ENCODE data around the gene ETDC. TPM values are rescaled to one million over a fixed set of nuclear protein-coding genes. Genes with fewer than 3 reads are reported as not detected.

ETDC gene
- total RNA-seq, 1 experiment from 2014 or later: not detected

GRCh38 chrX:135295944-135296305, 13.4 kb upstream of the ETDC start:
- Histone ChIP-seq H3K9ac (ENCODE audit: extremely low read depth, insufficient read length, low read length) (peak overlapping the region; percentile 22), H2BK12ac (ENCODE audit: insufficient read length, low read depth, low read length) (no peak overlapping the region), H3K27me3 (ENCODE audit: insufficient read depth, low read length) (no peaks in the 10 kb centered on the region), H4K5ac (ENCODE audit: insufficient read length, low read depth, low read length) (no peak overlapping the region), H3K79me2 (ENCODE audit: insufficient read depth, low read length) (no peaks in the 10 kb centered on the region), H4K91ac (ENCODE audit: insufficient read length, low read depth, low read length) (no peak overlapping the region), H3K79me1 (ENCODE audit: insufficient read depth, low read depth, low read length, poor library complexity, severe bottlenecking) (no peaks in the 10 kb centered on the region), H3K4me2 (ENCODE audit: insufficient read depth, insufficient read length, low read length) (peak overlapping the region; percentile 54), H4K8ac (replicated peaks; ENCODE audit: insufficient read length, low read depth, low read length) (no peak overlapping the region), H2BK5ac (ENCODE audit: insufficient read length, low read length) (no peak overlapping the region), H3T11ph (ENCODE audit: low read length) (no peak overlapping the region), H3K4ac (ENCODE audit: low read depth, low read length) (no peak overlapping the region), H4K20me1 (ENCODE audit: control insufficient read depth, insufficient read depth, insufficient read length) (no peaks in the 10 kb centered on the region), H3K18ac (ENCODE audit: insufficient read length, low read depth, low read length) (no peak overlapping the region), H3K23ac (ENCODE audit: insufficient read length, low read depth, low read length) (no peak overlapping the region), H3K56ac (ENCODE audit: insufficient read length, low read depth, low read length) (no peak overlapping the region), H3K4me1 (ENCODE audit: insufficient read depth, low read length) (no peaks in the 10 kb centered on the region), H3K23me2 (ENCODE audit: insufficient read length, low read depth, low read length, poor library complexity, severe bottlenecking) (peaks cover 5% of the 10 kb centered on the region), H2BK120ac (ENCODE audit: low read depth, low read length, poor library complexity, severe bottlenecking) (no peak overlapping the region), H3K27ac (ENCODE audit: insufficient read length, low read depth, low read length) (no peak overlapping the region), H3K14ac (ENCODE audit: insufficient read depth, low read length) (no peak overlapping the region), H2AFZ (ENCODE audit: low read length) (no peak overlapping the region), H2BK15ac (ENCODE audit: low read depth, low read length) (no peak overlapping the region), H3K9me3 (ENCODE audit: control insufficient read depth, low read depth, low read length) (peaks cover 26% of the 10 kb centered on the region), H2BK20ac (ENCODE audit: low read depth, low read length, poor library complexity, severe bottlenecking) (no peak overlapping the region), H2AK5ac (ENCODE audit: insufficient read length, low read length) (no peak overlapping the region)
- Mint-ChIP-seq H3K36me3 (ENCODE audit: insufficient read depth in 1 of 3, low read depth in 3 of 3) (peaks cover 11 to 15% (median 13%) of the 10 kb centered on the region in 3 experiments; a peak in 6 of 7 replicates), H3K27ac (no peak overlapping the region), H3K27me3 (ENCODE audit: low read depth) (no peaks in the 10 kb centered on the region), H3K9me3 (peaks cover 60 to 67% of the 10 kb centered on the region in 2 experiments), H3K4me1 (peaks cover 7 to 9% of the 10 kb centered on the region in 2 experiments; a peak in 3 of 4 replicates), H3K4me3 (peak overlapping the region; percentile 69 to 75)
- no CpG with 5 or more reads among the region's 10 CpGs for WGBS (ENCODE audit: extremely low coverage, insufficient read length, low lambda C conversion rate)
- DNase-seq: no peak
- TF ChIP-seq CTCF (conservative IDR thresholded peaks at IDR 0.05): no peak

Measured in H9 (cell line).